HCT116 (cell line): ENCODE data around the gene CRK. TPM values are rescaled to one million over a fixed set of nuclear protein-coding genes. Genes with fewer than 3 reads are reported as not detected.

Experiments used
- ATAC-seq: fragments of 200-7000 bp; cut with Tn5 transposase; 2 replicates; pipeline ENCODE4 v1.9.1; 2020; ENCODE audit warnings: mild to moderate bottlenecking, moderate library complexity
- BruUV-seq: library from RNA; stranded (reverse); fragments of 400-500 nt; replicated peaks from 2 replicates; lab custom pipeline; 2021; lab: Mats Ljungman, UMichigan
- CTCF ChIA-PET: fragments of 300-600 bp; sonication (Branson Sonifier 250); formaldehyde crosslinking; loops from one replicate; lab custom pipeline; 2021; ENCODE audit warnings: antibody characterized with exemption; lab: Charles Lee
- POLR2A ChIA-PET: fragments of 300-600, 350-600 bp; sonication (Branson Sonifier 250); formaldehyde crosslinking; loops from one replicate; lab custom pipeline; 2021; ENCODE audit warnings: antibody characterized with exemption; lab: Charles Lee
- RAD21 ChIA-PET, 2 experiments: fragments of 300-600 bp; sonication (Branson Sonifier 250); formaldehyde crosslinking; loops; one replicate each; lab custom pipeline; 2023; ENCODE audit warnings: low total read pairs in 2 of 2; ENCODE audit not compliant: uncharacterized antibody in 2 of 2, unreplicated experiment in 2 of 2, low non-redundant PET in 1 of 2; lab: Charles Lee
- DNase-seq: peaks from one replicate; pipeline ENCODE4 v3.0.0-alpha.2; 2010; ENCODE audit warnings: low read depth, low spot score
- H2AFZ ChIP-seq: fragments of 200-600 bp; shearing (Covaris generic), sonication (generic); 2 replicates; pipeline ENCODE4 v1.6.1; 2017; ENCODE audit warnings: low read depth, mixed run types, mixed read lengths, antibody characterized with exemption, low read length; ENCODE audit not compliant: poor library complexity, severe bottlenecking
- H3K27ac ChIP-seq: 2 replicates; pipeline ENCODE4 v1.5.1; 2012; ENCODE audit warnings: low read depth, low read length
- H3K27me3 ChIP-seq: fragments of 200-600 bp; sonication (generic); 2 replicates; pipeline ENCODE4 v1.6.1; 2016; ENCODE audit warnings: mixed run types, low read length, mixed read lengths; ENCODE audit not compliant: insufficient read depth
- H3K36me3 ChIP-seq, 2 experiments: fragments of 200-500 bp in 1 of 2; fragments of 200-600 bp in 1 of 2; sonication (Bioruptor generic) in 1 of 2; sonication (generic) in 1 of 2; 2 replicates each; pipeline versions ENCODE4 v1.5.1 to v1.6.1; 2014 to 2016; ENCODE audit warnings: low read length in 2 of 2, inconsistent platforms in 1 of 2, mixed read lengths in 1 of 2, mixed run types in 1 of 2; ENCODE audit not compliant: insufficient read depth in 2 of 2, control insufficient read depth in 1 of 2
- H3K4me1 ChIP-seq, 2 experiments: fragments of 200-600 bp in 1 of 2; sonication (generic) in 1 of 2; 2 replicates each; pipeline versions ENCODE4 v1.5.1 to v1.6.1; 2012 to 2017; ENCODE audit warnings: low read length in 2 of 2, inconsistent platforms in 1 of 2, mild to moderate bottlenecking in 1 of 2, mixed read lengths in 1 of 2, mixed run types in 1 of 2, moderate library complexity in 1 of 2; ENCODE audit not compliant: insufficient read depth in 2 of 2, control insufficient read depth in 1 of 2
- H3K4me2 ChIP-seq: fragments of 200-600 bp; sonication (generic); 2 replicates; pipeline ENCODE4 v1.6.1; 2017; ENCODE audit warnings: mixed run types, low read length, mixed read lengths
- H3K4me3 ChIP-seq, 2 experiments: fragments of 200-600 bp in 1 of 2; sonication (generic) in 1 of 2; replicated peaks in 1 of 2; 2 replicates each; pipeline ENCODE4 v1.5.1; 2011 to 2016; ENCODE audit warnings: low read length in 2 of 2, control low read depth in 1 of 2, low read depth in 1 of 2, mild to moderate bottlenecking in 1 of 2, mixed read lengths in 1 of 2, mixed run types in 1 of 2
- H3K79me2 ChIP-seq: fragments of 200-600 bp; sonication (generic); 2 replicates; pipeline ENCODE4 v1.6.1; 2017; ENCODE audit warnings: mild to moderate bottlenecking, mixed run types, low read length, moderate library complexity, mixed read lengths; ENCODE audit not compliant: insufficient read depth
- H3K9ac ChIP-seq: fragments of 200-600 bp; sonication (generic); 2 replicates; pipeline ENCODE4 v1.6.1; 2016; ENCODE audit warnings: low read length, mixed read lengths
- H3K9me2 ChIP-seq: fragments of 200-600 bp; sonication (generic), shearing (Covaris generic); 2 replicates; pipeline ENCODE4 v1.6.1; 2017; ENCODE audit warnings: mixed run types, mild to moderate bottlenecking, moderate library complexity; ENCODE audit not compliant: insufficient read depth
- H3K9me3 ChIP-seq, 2 experiments: fragments of 200-500 bp in 1 of 2; fragments of 200-600 bp in 1 of 2; sonication (Bioruptor generic) in 1 of 2; sonication (generic) in 1 of 2; 2 replicates each; pipeline ENCODE4 v1.6.1; 2014 to 2017; ENCODE audit warnings: low read length in 2 of 2, mixed read lengths in 2 of 2, inconsistent platforms in 1 of 2, low read depth in 1 of 2, mild to moderate bottlenecking in 1 of 2, mixed run types in 1 of 2, moderate library complexity in 1 of 2; ENCODE audit not compliant: control insufficient read depth in 1 of 2, insufficient read depth in 1 of 2
- H4K20me1 ChIP-seq: fragments of 200-600 bp; sonication (generic), shearing (Covaris generic); 2 replicates; pipeline ENCODE4 v1.6.1; 2017; ENCODE audit warnings: mixed run types, mild to moderate bottlenecking, moderate library complexity; ENCODE audit not compliant: insufficient read depth
- CBX3 ChIP-seq: IDR thresholded peaks from 2 replicates; pipeline ENCODE4 v1.6.1; 2012; ENCODE audit warnings: low read depth
- CEBPB ChIP-seq: IDR thresholded peaks from 2 replicates; pipeline ENCODE4 v1.6.1; 2012; ENCODE audit warnings: low read depth
- EGR1 ChIP-seq: IDR thresholded peaks from 2 replicates; pipeline ENCODE4 v1.6.1; 2012; ENCODE audit warnings: low read depth
- ELF1 ChIP-seq: IDR thresholded peaks from 2 replicates; pipeline ENCODE4 v1.6.1; 2012; ENCODE audit warnings: low read depth, borderline replicate concordance
- JUND ChIP-seq: IDR thresholded peaks from 2 replicates; pipeline ENCODE4 v1.6.1; 2012
- POLR2A ChIP-seq: IDR thresholded peaks from 2 replicates; pipeline ENCODE4 v1.7.0; 2011; ENCODE audit warnings: borderline replicate concordance; ENCODE audit not compliant: insufficient read depth, insufficient read length; ENCODE audit errors: extremely low read depth
- POLR2AphosphoS5 ChIP-seq: IDR thresholded peaks from 2 replicates; pipeline ENCODE4 v1.6.1; 2011; ENCODE audit warnings: mild to moderate bottlenecking, low read depth, low read length, moderate library complexity
- RAD21 ChIP-seq: IDR thresholded peaks from 2 replicates; pipeline ENCODE4 v1.6.1; 2012; ENCODE audit warnings: low read depth, mild to moderate bottlenecking
- SIN3A ChIP-seq: IDR thresholded peaks from 2 replicates; pipeline ENCODE4 v1.6.1; 2012; ENCODE audit warnings: low read depth
- TCF7L2 ChIP-seq: IDR thresholded peaks from 2 replicates; pipeline ENCODE4 v1.7.0; 2011; ENCODE audit warnings: borderline replicate concordance, inconsistent platforms; ENCODE audit not compliant: insufficient read depth, insufficient read length; ENCODE audit errors: extremely low read depth
- YY1 ChIP-seq: IDR thresholded peaks from 2 replicates; pipeline ENCODE4 v1.6.1; 2011; ENCODE audit warnings: low read length, low read depth, moderate library complexity, mild to moderate bottlenecking; ENCODE audit not compliant: insufficient replicate concordance; ENCODE audit errors: extremely low read depth
- ZFX ChIP-seq: fragments of 450-650 bp; IDR thresholded peaks from 2 replicates; pipeline ENCODE4 v1.6.1; 2017
- intact Hi-C: fragments of 100-400 bp; cut with micrococcal nuclease; formaldehyde crosslinking; loops from 2 replicates; pipeline ENCODE4 v1.10.0; 2022
- total RNA-seq: library from RNA; stranded (reverse); gene quantifications from one replicate; pipeline ENCODE4 v1.2.1, GENCODE V29; 2021; ENCODE audit not compliant: unreplicated experiment
- TF ChIP-seq, protein P1 (sequence below): IDR thresholded peaks from 2 replicates; pipeline ENCODE4 v1.6.1; 2012

The CRK gene
- total RNA-seq, 1 experiment from 2014 or later, result 55.5 TPM

DNA sequence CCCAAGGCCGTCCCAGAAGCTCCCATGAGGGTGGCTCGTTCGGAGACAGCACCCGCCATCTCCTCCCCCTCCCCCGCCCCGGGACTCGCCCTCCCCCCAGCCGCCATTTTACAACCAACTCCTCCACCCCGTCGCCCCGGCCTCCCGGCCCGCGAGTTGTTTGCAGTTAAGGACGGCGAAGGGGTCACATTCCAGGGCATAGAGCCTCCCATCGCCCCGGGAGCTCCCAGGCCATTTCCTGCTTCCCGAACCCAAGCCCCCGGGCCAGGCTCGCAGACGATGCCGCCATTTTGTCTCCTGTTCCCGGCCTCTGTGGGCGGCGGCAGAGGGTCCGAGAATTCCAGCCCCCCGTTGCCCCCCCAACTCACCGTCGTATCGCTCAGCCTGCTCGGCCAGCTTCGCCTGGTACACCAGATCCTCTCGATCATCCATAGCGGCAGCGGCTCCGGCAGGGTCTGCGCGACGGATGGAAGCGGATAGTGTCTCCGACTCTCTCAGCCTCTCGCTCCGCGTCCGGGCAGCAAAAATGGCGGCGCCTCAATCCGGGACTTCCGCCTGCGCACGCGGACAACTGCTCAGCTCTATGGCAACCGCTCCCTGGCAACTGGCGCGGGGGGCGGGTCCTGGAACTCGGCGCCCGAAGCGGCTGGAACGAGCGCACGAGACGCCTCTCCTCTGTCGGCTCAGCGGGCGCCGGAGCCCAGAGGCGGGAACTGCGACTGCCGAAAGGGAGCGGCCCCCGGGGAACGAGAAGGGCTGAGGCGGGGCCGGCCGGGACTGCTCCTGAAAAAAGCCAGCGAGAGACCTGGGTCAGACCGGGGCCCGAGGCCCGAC lies 56.1 kb downstream of the CRK start, which contains the start of gene YWHAE:
Gene YWHAE, minus strand, starts transcription at position 544 of the 834 bp plus-strand sequence. Its CDS starts 112 bp downstream, at position 432.
- ChIA-PET RAD21 (no interaction called here), CTCF (interaction anchor here (1.7 kb wide), 1 partner anchor 34 kb away, joined by 6 read pairs; no protein-coding TSS in a partner anchor)
- no peaks in the 10 kb centered on the region for H3K9me3 ChIP-seq
- no peaks in the 10 kb centered on the region for H3K9me2 ChIP-seq
- ATAC-seq, result peak; percentile 97
- H3K27ac ChIP-seq, result peak within 1 kb of the TSS; percentile 97
- no TSS peak for BruUV-seq
- peaks cover 13% of the 10 kb centered on the region; the same call in 1 of the 2 replicates for H4K20me1 ChIP-seq
- peak within 1 kb of the TSS; percentile 77 to 98 for H3K4me3 ChIP-seq
- H3K79me2 ChIP-seq, result peaks cover 51% of the 10 kb centered on the region
- peak within 1 kb of the TSS; percentile 45 for H2AFZ ChIP-seq
- intact Hi-C loops, result no loop called here
- TF ChIP-seq CBX3 (0 out of 2 replicates have a peak, but pooled peaks have one; percentile 25), JUND (peak; percentile 15; the same call in 1 of the 2 replicates), RAD21 (no peak), ZFX (no peak; the same call in 1 of the 2 replicates), TCF7L2 (peak; percentile 44), YY1 (peak; percentile 90), SIN3A (peak; percentile 76; the same call in 1 of the 2 replicates), POLR2AphosphoS5 (peak; percentile 93), POLR2A (peak; percentile 86), EGR1 (peak; percentile 86), ELF1 (peak; percentile 59; the same call in 1 of the 2 replicates), CEBPB (no peak)
- TF ChIP-seq, protein P1, sequence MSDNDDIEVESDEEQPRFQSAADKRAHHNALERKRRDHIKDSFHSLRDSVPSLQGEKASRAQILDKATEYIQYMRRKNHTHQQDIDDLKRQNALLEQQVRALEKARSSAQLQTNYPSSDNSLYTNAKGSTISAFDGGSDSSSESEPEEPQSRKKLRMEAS, result peak; percentile 95
- TF ChIP-seq, all 23 proteins: peak for 10
- H3K9ac ChIP-seq, result peak within 1 kb of the TSS; percentile 88
- peaks cover 0 to 4% of the 10 kb centered on the region in 2 experiments; a peak in 1 of 4 replicates for H3K36me3 ChIP-seq
- peak; percentile 84 for DNase-seq
- H3K4me2 ChIP-seq, result peak within 1 kb of the TSS; percentile 76
- peaks cover 22 to 41% of the 10 kb centered on the region in 2 experiments for H3K4me1 ChIP-seq
- POLR2A ChIA-PET, result interaction anchor here (0.6 to 1.7 kb wide), 9 partner anchors 10 to 116 kb away, joined by 3 to 23 read pairs (median 4); no protein-coding TSS in a partner anchor
- H3K27me3 ChIP-seq, result no peaks in the 10 kb centered on the region
